ENCODE results near the gene GPC6. TPM values are rescaled to one million over a fixed set of nuclear protein-coding genes. Genes with fewer than 3 reads are reported as not detected.

The GPC6 gene
- total RNA-seq, 5 donors from 2014 or later (not counting 1 experiment from before 2014, with no cell fraction given), result 0.03 to 0.18 (median 0.06) TPM; not detected in 2

DNA sequence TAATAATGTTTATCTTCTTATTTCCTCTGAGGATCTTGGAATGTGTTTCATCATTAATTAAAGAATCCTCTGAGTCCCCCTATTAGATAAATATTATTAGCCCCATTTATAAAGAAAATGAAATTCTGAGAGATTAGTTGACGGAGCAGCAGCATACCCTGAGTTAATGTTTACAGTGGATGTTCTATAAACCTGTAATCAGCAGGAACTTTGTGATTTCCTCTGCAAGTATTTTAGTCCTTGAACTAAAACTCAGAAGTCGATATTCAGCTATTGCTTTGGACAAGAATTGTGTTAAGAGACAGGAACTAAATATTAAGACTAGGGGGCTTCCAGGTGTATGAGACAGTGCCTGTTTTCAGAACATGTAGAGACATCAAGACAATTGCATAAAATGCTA lies 1009.5 kb downstream of the GPC6 start:
- Histone ChIP-seq H3K27ac (ENCODE audit: low read length) (no peak overlapping the region), H3K9me3 (no peaks in the 10 kb centered on the region), H3K4me3 (ENCODE audit: control insufficient read depth in 1 of 2, extremely low read depth in 1 of 2, low read length in 1 of 2) (no peak overlapping the region), H3K27me3 (replicated peaks in 1 of 2; ENCODE audit: control insufficient read depth in 2 of 2, extremely low read depth in 1 of 2, insufficient read depth in 2 of 2, low read length in 1 of 2) (no peaks in the 10 kb centered on the region), H3K4me1 (ENCODE audit: control insufficient read depth in 1 of 2, extremely low read depth in 1 of 2, insufficient read depth in 2 of 2, low read length in 2 of 2) (peaks cover 6 to 34% of the 10 kb centered on the region in 2 experiments), H3K36me3 (ENCODE audit: control insufficient read depth in 2 of 2, extremely low read depth in 1 of 2, insufficient read depth in 1 of 2, low read length in 1 of 2) (no peaks in the 10 kb centered on the region)
- Mint-ChIP-seq H3K4me3 (peak overlapping the region in 1 of 3 donors; percentile 5), H3K4me1 (peaks cover 35 to 40% (median 39%) of the 10 kb centered on the region in 3 donors), H3K27ac (no peak overlapping the region), H3K27me3 (no peaks in the 10 kb centered on the region), H3K9me3 (no peaks in the 10 kb centered on the region), H3K36me3 (no peaks in the 10 kb centered on the region)
- CTCF ChIA-PET, result no interaction called here
- WGBS (ENCODE audit: insufficient coverage), result 100% methylated on average over 1 of the region's 2 CpGs
- POLR2A ChIA-PET, result interaction anchor here in 1 of 2 donors (0.5 kb wide), 1 partner anchor 182 kb away, joined by 3 read pairs; no protein-coding TSS in a partner anchor
- ATAC-seq (replicated peaks in 1 of 4) (no peak), DNase-seq (no peak)

DNA sequence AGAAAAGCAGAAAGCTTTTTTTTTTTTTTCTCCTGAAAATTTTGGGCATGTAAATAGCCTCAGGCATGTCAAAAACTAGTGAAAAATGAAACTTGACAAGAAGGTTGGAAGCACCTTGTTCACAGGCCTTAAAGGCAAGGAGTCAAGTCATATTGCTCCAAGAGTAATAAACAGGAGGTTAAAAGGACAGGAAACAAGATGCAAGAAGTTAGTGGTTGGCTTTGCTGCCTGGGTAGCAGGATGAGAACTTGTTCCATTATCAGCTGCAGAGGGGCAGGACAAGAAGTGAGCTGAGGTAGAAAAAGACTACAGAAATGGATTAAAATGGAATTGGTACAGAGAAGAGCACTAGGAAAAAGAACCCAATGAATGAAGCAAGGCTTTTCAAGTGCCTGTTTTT lies 1010.3 kb downstream of the GPC6 start:
- ChIA-PET POLR2A (interaction anchor here in 1 of 2 donors (0.5 to 0.7 kb wide), 2 partner anchors 27 to 183 kb away, joined by 3 to 5 read pairs; no protein-coding TSS in a partner anchor), CTCF (interaction anchor here in 1 of 2 donors (0.6 to 0.7 kb wide), 2 partner anchors 17 to 52 kb away, joined by 3 read pairs; no protein-coding TSS in a partner anchor)
- peaks cover 6 to 34% of the 10 kb centered on the region in 2 experiments for H3K4me1 ChIP-seq (ENCODE audit: control insufficient read depth in 1 of 2, extremely low read depth in 1 of 2, insufficient read depth in 2 of 2, low read length in 2 of 2)
- peak in 3 of 35 experiments; percentile 0 to 8 (median 1) for DNase-seq
- Mint-ChIP-seq H3K4me3 (peak overlapping the region in 1 of 3 donors; percentile 5), H3K4me1 (peaks cover 35 to 40% (median 39%) of the 10 kb centered on the region in 3 donors), H3K36me3 (no peaks in the 10 kb centered on the region), H3K27ac (peak overlapping the region in 1 of 2 donors; percentile 29), H3K9me3 (no peaks in the 10 kb centered on the region), H3K27me3 (no peaks in the 10 kb centered on the region)
- H3K4me3 ChIP-seq (ENCODE audit: control insufficient read depth in 1 of 2, extremely low read depth in 1 of 2, low read length in 1 of 2), result no peak overlapping the region
- H3K36me3 ChIP-seq (ENCODE audit: control insufficient read depth in 2 of 2, extremely low read depth in 1 of 2, insufficient read depth in 1 of 2, low read length in 1 of 2), result no peaks in the 10 kb centered on the region
- H3K27ac ChIP-seq (ENCODE audit: low read length), result no peak overlapping the region
- ATAC-seq (replicated peaks in 1 of 4), result peak; percentile 27 to 55 (median 48)
- H3K9me3 ChIP-seq, result no peaks in the 10 kb centered on the region
- H3K27me3 ChIP-seq (replicated peaks in 1 of 2; ENCODE audit: control insufficient read depth in 2 of 2, extremely low read depth in 1 of 2, insufficient read depth in 2 of 2, low read length in 1 of 2), result no peaks in the 10 kb centered on the region

- peak; percentile 67 to 94 (median 78) for ATAC-seq (replicated peaks in 1 of 4)
- Mint-ChIP-seq H3K9me3 (no peaks in the 10 kb centered on the region), H3K4me1 (peaks cover 35 to 41% (median 40%) of the 10 kb centered on the region in 3 donors), H3K27ac (peak overlapping the region in 1 of 2 donors; percentile 13), H3K36me3 (no peaks in the 10 kb centered on the region), H3K4me3 (peak overlapping the region in 1 of 3 donors; percentile 28), H3K27me3 (no peaks in the 10 kb centered on the region)
- Histone ChIP-seq H3K27me3 (replicated peaks in 1 of 2; ENCODE audit: control insufficient read depth in 2 of 2, extremely low read depth in 1 of 2, insufficient read depth in 2 of 2, low read length in 1 of 2) (no peaks in the 10 kb centered on the region), H3K4me3 (ENCODE audit: control insufficient read depth in 1 of 2, extremely low read depth in 1 of 2, low read length in 1 of 2) (no peak overlapping the region), H3K27ac (ENCODE audit: low read length) (no peak overlapping the region), H3K36me3 (ENCODE audit: control insufficient read depth in 2 of 2, extremely low read depth in 1 of 2, insufficient read depth in 1 of 2, low read length in 1 of 2) (no peaks in the 10 kb centered on the region), H3K9me3 (no peaks in the 10 kb centered on the region), H3K4me1 (ENCODE audit: control insufficient read depth in 1 of 2, extremely low read depth in 1 of 2, insufficient read depth in 2 of 2, low read length in 2 of 2) (peaks cover 6 to 34% of the 10 kb centered on the region in 2 experiments)
- ChIA-PET CTCF (interaction anchor here in 1 of 2 donors (0.6 kb wide), 1 partner anchor 1424 kb away, joined by 4 read pairs; no protein-coding TSS in a partner anchor), POLR2A (interaction anchor here in 1 of 2 donors (0.6 kb wide), 1 partner anchor 779 kb away, joined by 3 read pairs; no protein-coding TSS in a partner anchor)
- no CpG with 5 or more reads among the region's 3 CpGs for WGBS (ENCODE audit: insufficient coverage)
- peak in 6 of 35 experiments; percentile 1 to 39 (median 6) for DNase-seq
These were observed 1012.5 kb downstream of the GPC6 start for GRCh38 chr13:94239135-94239534.

- no peak overlapping the region for H3K4me3 Mint-ChIP-seq
- ChIA-PET POLR2A (no interaction called here), CTCF (interaction anchor here in 1 of 2 donors (0.6 kb wide), 1 partner anchor 193 kb away, joined by 3 read pairs; no protein-coding TSS in a partner anchor)
- peaks cover 6 to 26% of the 10 kb centered on the region in 2 experiments for H3K4me1 ChIP-seq (ENCODE audit: control insufficient read depth in 1 of 2, extremely low read depth in 1 of 2, insufficient read depth in 2 of 2, low read length in 2 of 2)
- no peak overlapping the region for H3K27ac Mint-ChIP-seq
- H3K4me3 ChIP-seq (ENCODE audit: control insufficient read depth in 1 of 2, extremely low read depth in 1 of 2, low read length in 1 of 2), result no peak overlapping the region
- H3K9me3 Mint-ChIP-seq, result no peaks in the 10 kb centered on the region
- H3K27me3 Mint-ChIP-seq, result no peaks in the 10 kb centered on the region
- no peaks in the 10 kb centered on the region for H3K36me3 Mint-ChIP-seq
- ATAC-seq (replicated peaks in 1 of 4) (no peak), DNase-seq (no peak)
- peaks cover 20 to 25% (median 25%) of the 10 kb centered on the region in 3 donors for H3K4me1 Mint-ChIP-seq
- H3K9me3 ChIP-seq, result no peaks in the 10 kb centered on the region
- no peaks in the 10 kb centered on the region for H3K36me3 ChIP-seq (ENCODE audit: control insufficient read depth in 2 of 2, extremely low read depth in 1 of 2, insufficient read depth in 1 of 2, low read length in 1 of 2)
- no peaks in the 10 kb centered on the region for H3K27me3 ChIP-seq (replicated peaks in 1 of 2; ENCODE audit: control insufficient read depth in 2 of 2, extremely low read depth in 1 of 2, insufficient read depth in 2 of 2, low read length in 1 of 2)
- no peak overlapping the region for H3K27ac ChIP-seq (ENCODE audit: low read length)
These were observed 1015.9 kb downstream of the GPC6 start for GRCh38 chr13:94242554-94242953.

DNA sequence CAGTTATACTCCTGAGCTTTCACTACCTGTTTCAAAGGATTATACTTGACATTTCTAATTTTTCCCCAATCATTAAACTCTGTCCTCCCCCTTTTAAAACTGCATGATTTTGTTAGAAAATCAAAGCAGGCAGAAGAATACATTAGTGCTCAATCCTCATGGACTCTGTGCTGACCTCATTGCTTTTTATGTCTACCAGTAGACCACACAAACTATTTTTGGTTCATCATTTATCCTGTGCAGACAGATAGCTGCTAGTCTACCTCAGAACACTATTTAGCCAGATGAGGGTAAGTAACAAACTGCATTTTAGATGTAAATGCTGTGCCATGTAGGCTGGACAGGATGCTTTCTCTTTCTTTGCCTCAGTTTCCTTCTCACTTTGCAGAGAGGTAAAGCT lies 1016.9 kb downstream of the GPC6 start:
- H3K27me3 Mint-ChIP-seq, result peaks cover 0 to 3% of the 10 kb centered on the region in 2 donors
- H3K4me3 Mint-ChIP-seq, result no peak overlapping the region
- no peaks in the 10 kb centered on the region for H3K36me3 ChIP-seq (ENCODE audit: control insufficient read depth in 2 of 2, extremely low read depth in 1 of 2, insufficient read depth in 1 of 2, low read length in 1 of 2)
- no peaks in the 10 kb centered on the region for H3K27me3 ChIP-seq (replicated peaks in 1 of 2; ENCODE audit: control insufficient read depth in 2 of 2, extremely low read depth in 1 of 2, insufficient read depth in 2 of 2, low read length in 1 of 2)
- H3K9me3 Mint-ChIP-seq, result no peaks in the 10 kb centered on the region
- H3K4me3 ChIP-seq (ENCODE audit: control insufficient read depth in 1 of 2, extremely low read depth in 1 of 2, low read length in 1 of 2), result no peak overlapping the region
- CTCF ChIA-PET, result no interaction called here
- DNase-seq, result no peak
- no peak overlapping the region for H3K27ac Mint-ChIP-seq
- no peak overlapping the region for H3K27ac ChIP-seq (ENCODE audit: low read length)
- no peaks in the 10 kb centered on the region for H3K9me3 ChIP-seq
- POLR2A ChIA-PET, result no interaction called here
- ATAC-seq (replicated peaks in 1 of 4), result no peak
- peaks cover 10 to 15% (median 15%) of the 10 kb centered on the region in 3 donors for H3K4me1 Mint-ChIP-seq
- no peaks in the 10 kb centered on the region for H3K36me3 Mint-ChIP-seq
- peaks cover 2 to 16% of the 10 kb centered on the region in 2 experiments for H3K4me1 ChIP-seq (ENCODE audit: control insufficient read depth in 1 of 2, extremely low read depth in 1 of 2, insufficient read depth in 2 of 2, low read length in 2 of 2)

DNA sequence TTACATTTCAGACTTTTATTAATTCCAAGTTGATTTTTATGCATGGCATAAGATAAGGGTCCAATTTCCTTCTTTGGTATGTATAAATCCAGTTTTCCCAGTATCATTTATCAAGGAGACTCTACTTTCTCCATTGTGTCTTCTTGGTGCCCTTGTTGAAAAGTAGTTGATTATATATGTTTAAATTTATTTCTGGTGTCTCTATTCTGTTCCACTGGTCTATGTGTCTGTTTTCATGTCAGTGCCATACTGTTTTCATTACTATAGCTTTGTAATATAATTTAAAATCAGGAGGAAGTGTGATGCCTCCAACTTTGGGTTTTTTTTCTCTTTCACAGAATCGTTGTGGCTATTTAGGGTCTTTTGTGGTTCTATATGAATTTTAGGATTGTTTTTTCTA lies 1019.9 kb downstream of the GPC6 start:
- no peak overlapping the region for H3K27ac Mint-ChIP-seq
- no peaks in the 10 kb centered on the region for H3K36me3 Mint-ChIP-seq
- H3K4me3 ChIP-seq (ENCODE audit: control insufficient read depth in 1 of 2, extremely low read depth in 1 of 2, low read length in 1 of 2), result no peak overlapping the region
- H3K27me3 ChIP-seq (replicated peaks in 1 of 2; ENCODE audit: control insufficient read depth in 2 of 2, extremely low read depth in 1 of 2, insufficient read depth in 2 of 2, low read length in 1 of 2), result no peaks in the 10 kb centered on the region
- no peak for DNase-seq
- H3K27me3 Mint-ChIP-seq, result peaks cover 0 to 8% of the 10 kb centered on the region in 2 donors
- no CpG with 5 or more reads among the region's 1 CpG for WGBS (ENCODE audit: insufficient coverage)
- no peaks in the 10 kb centered on the region for H3K9me3 Mint-ChIP-seq
- CTCF ChIA-PET, result no interaction called here
- H3K27ac ChIP-seq (ENCODE audit: low read length), result no peak overlapping the region
- POLR2A ChIA-PET, result no interaction called here
- H3K4me3 Mint-ChIP-seq, result no peak overlapping the region
- H3K4me1 Mint-ChIP-seq, result peaks cover 0 to 1% (median 0%) of the 10 kb centered on the region in 3 donors
- no peaks in the 10 kb centered on the region for H3K9me3 ChIP-seq
- H3K4me1 ChIP-seq (ENCODE audit: control insufficient read depth in 1 of 2, extremely low read depth in 1 of 2, insufficient read depth in 2 of 2, low read length in 2 of 2), result no peaks in the 10 kb centered on the region
- ATAC-seq (replicated peaks in 1 of 4), result no peak
- H3K36me3 ChIP-seq (ENCODE audit: control insufficient read depth in 2 of 2, extremely low read depth in 1 of 2, insufficient read depth in 1 of 2, low read length in 1 of 2), result no peaks in the 10 kb centered on the region

Data from T-cell (primary cell).